Mammary epithelial cell (primary cell): ENCODE measurements around the gene FLYWCH1.

Experiments used
- EZH2 ChIP-seq: IDR thresholded peaks from 2 replicates; pipeline ENCODE4 v1.6.1; 2012; ENCODE audit warnings: low read length, inconsistent platforms, borderline replicate concordance
- TF ChIP-seq, protein P1 (sequence below), 2 donors: IDR thresholded peaks in 1 of 2; conservative IDR thresholded peaks in 1 of 2; 2 replicates each; pipeline ENCODE4 v1.5.1; 2011 to 2012; ENCODE audit warnings: inconsistent platforms in 2 of 2, low read length in 2 of 2, mild to moderate bottlenecking in 2 of 2, control low read depth in 1 of 2, low read depth in 1 of 2; ENCODE audit not compliant: insufficient read depth in 1 of 2; ENCODE audit errors: extremely low read depth in 1 of 2

GRCh38 chr16:2968738-2969544 lies 57.2 kb downstream of the FLYWCH1 start, which contains the start of gene PAQR4:
- TF ChIP-seq, protein P1, sequence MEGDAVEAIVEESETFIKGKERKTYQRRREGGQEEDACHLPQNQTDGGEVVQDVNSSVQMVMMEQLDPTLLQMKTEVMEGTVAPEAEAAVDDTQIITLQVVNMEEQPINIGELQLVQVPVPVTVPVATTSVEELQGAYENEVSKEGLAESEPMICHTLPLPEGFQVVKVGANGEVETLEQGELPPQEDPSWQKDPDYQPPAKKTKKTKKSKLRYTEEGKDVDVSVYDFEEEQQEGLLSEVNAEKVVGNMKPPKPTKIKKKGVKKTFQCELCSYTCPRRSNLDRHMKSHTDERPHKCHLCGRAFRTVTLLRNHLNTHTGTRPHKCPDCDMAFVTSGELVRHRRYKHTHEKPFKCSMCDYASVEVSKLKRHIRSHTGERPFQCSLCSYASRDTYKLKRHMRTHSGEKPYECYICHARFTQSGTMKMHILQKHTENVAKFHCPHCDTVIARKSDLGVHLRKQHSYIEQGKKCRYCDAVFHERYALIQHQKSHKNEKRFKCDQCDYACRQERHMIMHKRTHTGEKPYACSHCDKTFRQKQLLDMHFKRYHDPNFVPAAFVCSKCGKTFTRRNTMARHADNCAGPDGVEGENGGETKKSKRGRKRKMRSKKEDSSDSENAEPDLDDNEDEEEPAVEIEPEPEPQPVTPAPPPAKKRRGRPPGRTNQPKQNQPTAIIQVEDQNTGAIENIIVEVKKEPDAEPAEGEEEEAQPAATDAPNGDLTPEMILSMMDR (conservative IDR thresholded peaks at IDR 0.05 in 1 of 2, IDR thresholded peaks at IDR 0.05 in 1 of 2; ENCODE audit: extremely low read depth in 1 of 2, insufficient read depth in 1 of 2, low read depth in 1 of 2, low read length in 2 of 2): no peak
- no peak for TF ChIP-seq EZH2
